HCT116 (cell line): ENCODE results near the gene SLC44A3. TPM values are rescaled to one million over a fixed set of nuclear protein-coding genes. Genes with fewer than 3 reads are reported as not detected.
A peak's percentile ranks its signal among the peaks of the same experiment; 100 is the strongest.

Experiments
- ATAC-seq: fragments of 200-7000 bp; cut with Tn5 transposase; 2 replicates; pipeline ENCODE4 v1.9.1; 2020; ENCODE audit warnings: mild to moderate bottlenecking, moderate library complexity
- BruUV-seq: library from RNA; stranded (reverse); fragments of 400-500 nt; replicated peaks from 2 replicates; lab custom pipeline; 2021; lab: Mats Ljungman, UMichigan
- CTCF ChIA-PET: fragments of 300-600 bp; sonication (Branson Sonifier 250); formaldehyde crosslinking; loops from one replicate; lab custom pipeline; 2021; ENCODE audit warnings: antibody characterized with exemption; lab: Charles Lee
- POLR2A ChIA-PET: fragments of 300-600, 350-600 bp; sonication (Branson Sonifier 250); formaldehyde crosslinking; loops from one replicate; lab custom pipeline; 2021; ENCODE audit warnings: antibody characterized with exemption; lab: Charles Lee
- RAD21 ChIA-PET, 2 experiments: fragments of 300-600 bp; sonication (Branson Sonifier 250); formaldehyde crosslinking; loops; one replicate each; lab custom pipeline; 2023; ENCODE audit warnings: low total read pairs in 2 of 2; ENCODE audit not compliant: uncharacterized antibody in 2 of 2, unreplicated experiment in 2 of 2, low non-redundant PET in 1 of 2; lab: Charles Lee
- DNase-seq: peaks from one replicate; pipeline ENCODE4 v3.0.0-alpha.2; 2010; ENCODE audit warnings: low read depth, low spot score
- H2AFZ ChIP-seq: fragments of 200-600 bp; shearing (Covaris generic), sonication (generic); 2 replicates; pipeline ENCODE4 v1.6.1; 2017; ENCODE audit warnings: low read depth, mixed run types, mixed read lengths, antibody characterized with exemption, low read length; ENCODE audit not compliant: poor library complexity, severe bottlenecking
- H3K27ac ChIP-seq: 2 replicates; pipeline ENCODE4 v1.5.1; 2012; ENCODE audit warnings: low read depth, low read length
- H3K27me3 ChIP-seq: fragments of 200-600 bp; sonication (generic); 2 replicates; pipeline ENCODE4 v1.6.1; 2016; ENCODE audit warnings: mixed run types, low read length, mixed read lengths; ENCODE audit not compliant: insufficient read depth
- H3K36me3 ChIP-seq, 2 experiments: fragments of 200-500 bp in 1 of 2; fragments of 200-600 bp in 1 of 2; sonication (Bioruptor generic) in 1 of 2; sonication (generic) in 1 of 2; 2 replicates each; pipeline versions ENCODE4 v1.5.1 to v1.6.1; 2014 to 2016; ENCODE audit warnings: low read length in 2 of 2, inconsistent platforms in 1 of 2, mixed read lengths in 1 of 2, mixed run types in 1 of 2; ENCODE audit not compliant: insufficient read depth in 2 of 2, control insufficient read depth in 1 of 2
- H3K4me1 ChIP-seq, 2 experiments: fragments of 200-600 bp in 1 of 2; sonication (generic) in 1 of 2; 2 replicates each; pipeline versions ENCODE4 v1.5.1 to v1.6.1; 2012 to 2017; ENCODE audit warnings: low read length in 2 of 2, inconsistent platforms in 1 of 2, mild to moderate bottlenecking in 1 of 2, mixed read lengths in 1 of 2, mixed run types in 1 of 2, moderate library complexity in 1 of 2; ENCODE audit not compliant: insufficient read depth in 2 of 2, control insufficient read depth in 1 of 2
- H3K4me2 ChIP-seq: fragments of 200-600 bp; sonication (generic); 2 replicates; pipeline ENCODE4 v1.6.1; 2017; ENCODE audit warnings: mixed run types, low read length, mixed read lengths
- H3K4me3 ChIP-seq, 2 experiments: fragments of 200-600 bp in 1 of 2; sonication (generic) in 1 of 2; replicated peaks in 1 of 2; 2 replicates each; pipeline ENCODE4 v1.5.1; 2011 to 2016; ENCODE audit warnings: low read length in 2 of 2, control low read depth in 1 of 2, low read depth in 1 of 2, mild to moderate bottlenecking in 1 of 2, mixed read lengths in 1 of 2, mixed run types in 1 of 2
- H3K79me2 ChIP-seq: fragments of 200-600 bp; sonication (generic); 2 replicates; pipeline ENCODE4 v1.6.1; 2017; ENCODE audit warnings: mild to moderate bottlenecking, mixed run types, low read length, moderate library complexity, mixed read lengths; ENCODE audit not compliant: insufficient read depth
- H3K9ac ChIP-seq: fragments of 200-600 bp; sonication (generic); 2 replicates; pipeline ENCODE4 v1.6.1; 2016; ENCODE audit warnings: low read length, mixed read lengths
- H3K9me2 ChIP-seq: fragments of 200-600 bp; sonication (generic), shearing (Covaris generic); 2 replicates; pipeline ENCODE4 v1.6.1; 2017; ENCODE audit warnings: mixed run types, mild to moderate bottlenecking, moderate library complexity; ENCODE audit not compliant: insufficient read depth
- H3K9me3 ChIP-seq, 2 experiments: fragments of 200-500 bp in 1 of 2; fragments of 200-600 bp in 1 of 2; sonication (Bioruptor generic) in 1 of 2; sonication (generic) in 1 of 2; 2 replicates each; pipeline ENCODE4 v1.6.1; 2014 to 2017; ENCODE audit warnings: low read length in 2 of 2, mixed read lengths in 2 of 2, inconsistent platforms in 1 of 2, low read depth in 1 of 2, mild to moderate bottlenecking in 1 of 2, mixed run types in 1 of 2, moderate library complexity in 1 of 2; ENCODE audit not compliant: control insufficient read depth in 1 of 2, insufficient read depth in 1 of 2
- H4K20me1 ChIP-seq: fragments of 200-600 bp; sonication (generic), shearing (Covaris generic); 2 replicates; pipeline ENCODE4 v1.6.1; 2017; ENCODE audit warnings: mixed run types, mild to moderate bottlenecking, moderate library complexity; ENCODE audit not compliant: insufficient read depth
- CBX3 ChIP-seq: IDR thresholded peaks from 2 replicates; pipeline ENCODE4 v1.6.1; 2012; ENCODE audit warnings: low read depth
- CEBPB ChIP-seq: IDR thresholded peaks from 2 replicates; pipeline ENCODE4 v1.6.1; 2012; ENCODE audit warnings: low read depth
- CTCF ChIP-seq, 3 experiments: fragments of 200-600 bp in 1 of 3; sonication (generic) in 1 of 3; IDR thresholded peaks in 2 of 3; conservative IDR thresholded peaks in 1 of 3; 2 replicates each; pipeline ENCODE4 v1.5.1; 2012 to 2017; ENCODE audit warnings: low read depth in 2 of 3, low read length in 2 of 3, antibody characterized with exemption in 1 of 3, borderline replicate concordance in 1 of 3, control low read depth in 1 of 3, mild to moderate bottlenecking in 1 of 3, mixed read lengths in 1 of 3, mixed run types in 1 of 3, moderate library complexity in 1 of 3; ENCODE audit not compliant: insufficient read depth in 1 of 3
- EGR1 ChIP-seq: IDR thresholded peaks from 2 replicates; pipeline ENCODE4 v1.6.1; 2012; ENCODE audit warnings: low read depth
- ELF1 ChIP-seq: IDR thresholded peaks from 2 replicates; pipeline ENCODE4 v1.6.1; 2012; ENCODE audit warnings: low read depth, borderline replicate concordance
- EZH2phosphoT487 ChIP-seq: fragments of 200-600 bp; IDR thresholded peaks from 2 replicates; pipeline ENCODE4 v1.6.1; 2018; ENCODE audit warnings: antibody characterized with exemption, borderline replicate concordance
- FOSL1 ChIP-seq: IDR thresholded peaks from 2 replicates; pipeline ENCODE4 v1.6.1; 2012; ENCODE audit warnings: low read depth
- JUND ChIP-seq: IDR thresholded peaks from 2 replicates; pipeline ENCODE4 v1.6.1; 2012
- MAX ChIP-seq: IDR thresholded peaks from 2 replicates; pipeline ENCODE4 v1.6.1; 2012
- RAD21 ChIP-seq: IDR thresholded peaks from 2 replicates; pipeline ENCODE4 v1.6.1; 2012; ENCODE audit warnings: low read depth, mild to moderate bottlenecking
- REST ChIP-seq: IDR thresholded peaks from 2 replicates; pipeline ENCODE4 v1.6.1; 2012; ENCODE audit warnings: low read depth
- SIN3A ChIP-seq: IDR thresholded peaks from 2 replicates; pipeline ENCODE4 v1.6.1; 2012; ENCODE audit warnings: low read depth
- SP1 ChIP-seq: IDR thresholded peaks from 2 replicates; pipeline ENCODE4 v1.6.1; 2012; ENCODE audit warnings: low read depth
- SRF ChIP-seq: IDR thresholded peaks from 2 replicates; pipeline ENCODE4 v1.6.1; 2012; ENCODE audit warnings: low read depth
- ZFX ChIP-seq: fragments of 450-650 bp; IDR thresholded peaks from 2 replicates; pipeline ENCODE4 v1.6.1; 2017
- ZNF274 ChIP-seq: fragments of 200-500 bp; sonication (Bioruptor generic); IDR thresholded peaks from 2 replicates; pipeline ENCODE4 v1.6.1; 2014; ENCODE audit warnings: mild to moderate bottlenecking, low read depth, low read length, inconsistent platforms
- intact Hi-C: fragments of 100-400 bp; cut with micrococcal nuclease; formaldehyde crosslinking; loops from 2 replicates; pipeline ENCODE4 v1.10.0; 2022
- total RNA-seq: library from RNA; stranded (reverse); gene quantifications from one replicate; pipeline ENCODE4 v1.2.1, GENCODE V29; 2021; ENCODE audit not compliant: unreplicated experiment
- TF ChIP-seq, protein P1 (sequence below): IDR thresholded peaks from 2 replicates; pipeline ENCODE4 v1.6.1; 2011; ENCODE audit warnings: mild to moderate bottlenecking, low read length, moderate library complexity; ENCODE audit not compliant: insufficient replicate concordance; ENCODE audit errors: extremely low read depth
- TF ChIP-seq, protein P2 (sequence below): IDR thresholded peaks from 2 replicates; pipeline ENCODE4 v1.6.1; 2012

SLC44A3 gene
- total RNA-seq, 1 experiment from 2014 or later = 9.6 TPM

DNA sequence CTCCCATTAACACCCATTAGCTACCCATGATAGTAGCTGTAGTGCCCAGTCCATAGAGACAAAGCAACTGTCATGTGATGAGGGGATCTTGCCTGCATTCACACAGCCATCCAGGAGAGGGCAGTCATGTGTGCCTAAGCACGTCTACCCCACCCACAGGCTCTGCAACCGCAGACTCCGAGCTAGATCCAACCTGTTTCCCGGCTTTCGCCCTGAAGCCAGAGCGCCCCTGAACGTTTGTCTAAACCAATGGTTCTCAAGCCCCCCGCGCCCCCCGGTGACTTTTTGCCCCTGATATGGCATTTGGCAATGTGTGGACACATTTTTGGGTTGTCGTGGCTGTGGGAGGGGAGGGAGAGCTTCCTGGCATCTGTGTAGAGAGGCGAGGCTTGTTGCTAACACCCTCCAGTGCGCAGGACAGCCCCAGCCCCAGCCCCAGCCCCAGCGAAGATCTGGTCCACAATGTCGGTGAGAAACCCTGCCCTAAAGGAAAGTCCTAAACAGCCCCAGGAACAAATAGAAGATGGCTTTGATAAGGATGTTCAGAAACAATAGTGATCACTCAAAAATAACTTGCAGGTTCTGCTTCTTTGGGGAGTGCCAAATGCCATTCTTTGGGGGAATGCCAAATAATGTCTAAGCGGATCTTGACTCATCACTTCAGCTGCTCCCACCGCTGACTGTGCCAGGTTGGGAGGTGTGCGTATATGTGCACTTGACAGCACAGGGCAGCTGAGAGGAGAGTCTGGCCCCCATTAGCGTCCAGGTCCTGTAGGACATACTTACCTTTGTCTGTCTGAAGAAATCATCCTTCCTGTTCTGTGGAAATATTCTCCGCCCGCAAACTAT lies 34.5 kb downstream of the SLC44A3 start:
- H3K4me1 ChIP-seq = peaks cover 16 to 31% of the 10 kb centered on the region in 2 experiments
- TF ChIP-seq CTCF (IDR thresholded peaks at IDR 0.05 in 2 of 3, conservative IDR thresholded peaks at IDR 0.05 in 1 of 3; ENCODE audit: borderline replicate concordance in 1 of 3, insufficient read depth in 1 of 3, low read depth in 2 of 3, low read length in 2 of 3) (peak; percentile 91 to 94 (median 93)), CEBPB (no peak; the same call in 1 of the 2 replicates), CBX3 (peak; percentile 56), EZH2phosphoT487 (no peak), EGR1 (no peak), REST (no peak), SP1 (peak; percentile 56), RAD21 (peak; percentile 96), ELF1 (no peak), ZNF274 (no peak), JUND (peak; percentile 76), SIN3A (peak; percentile 87), ZFX (no peak), MAX (peak; percentile 29), FOSL1 (peak; percentile 80), SRF (no peak)
- TF ChIP-seq, protein P1, sequence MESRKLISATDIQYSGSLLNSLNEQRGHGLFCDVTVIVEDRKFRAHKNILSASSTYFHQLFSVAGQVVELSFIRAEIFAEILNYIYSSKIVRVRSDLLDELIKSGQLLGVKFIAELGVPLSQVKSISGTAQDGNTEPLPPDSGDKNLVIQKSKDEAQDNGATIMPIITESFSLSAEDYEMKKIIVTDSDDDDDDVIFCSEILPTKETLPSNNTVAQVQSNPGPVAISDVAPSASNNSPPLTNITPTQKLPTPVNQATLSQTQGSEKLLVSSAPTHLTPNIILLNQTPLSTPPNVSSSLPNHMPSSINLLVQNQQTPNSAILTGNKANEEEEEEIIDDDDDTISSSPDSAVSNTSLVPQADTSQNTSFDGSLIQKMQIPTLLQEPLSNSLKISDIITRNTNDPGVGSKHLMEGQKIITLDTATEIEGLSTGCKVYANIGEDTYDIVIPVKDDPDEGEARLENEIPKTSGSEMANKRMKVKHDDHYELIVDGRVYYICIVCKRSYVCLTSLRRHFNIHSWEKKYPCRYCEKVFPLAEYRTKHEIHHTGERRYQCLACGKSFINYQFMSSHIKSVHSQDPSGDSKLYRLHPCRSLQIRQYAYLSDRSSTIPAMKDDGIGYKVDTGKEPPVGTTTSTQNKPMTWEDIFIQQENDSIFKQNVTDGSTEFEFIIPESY = no peak
- TF ChIP-seq, protein P2, sequence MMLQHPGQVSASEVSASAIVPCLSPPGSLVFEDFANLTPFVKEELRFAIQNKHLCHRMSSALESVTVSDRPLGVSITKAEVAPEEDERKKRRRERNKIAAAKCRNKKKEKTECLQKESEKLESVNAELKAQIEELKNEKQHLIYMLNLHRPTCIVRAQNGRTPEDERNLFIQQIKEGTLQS = no peak; the same call in 1 of the 2 replicates

More for the DNA sequence above, 34.5 kb downstream of the SLC44A3 start:
- peak overlapping the region; percentile 86 for H3K4me2 ChIP-seq
- no peaks in the 10 kb centered on the region for H3K9me2 ChIP-seq
- POLR2A ChIA-PET = interaction anchor here (0.6 to 1.7 kb wide), 5 partner anchors 10 to 189 kb away, joined by 3 to 9 read pairs (median 4); no protein-coding TSS in a partner anchor
- H2AFZ ChIP-seq = peak overlapping the region; percentile 75
- H4K20me1 ChIP-seq = no peaks in the 10 kb centered on the region
- H3K9me3 ChIP-seq = no peaks in the 10 kb centered on the region
- RAD21 ChIA-PET = interaction anchor here (0.7 to 3.8 kb wide), 14 partner anchors 9 to 379 kb away, joined by 3 to 52 read pairs (median 6); partner anchors contain the start of genes RWDD3 (in 2 of the 2) and CNN3 (in 1 of the 2)
- no peaks in the 10 kb centered on the region for H3K27me3 ChIP-seq
- peak overlapping the region; percentile 42 to 57 for H3K4me3 ChIP-seq
- no TSS peak for BruUV-seq
- H3K79me2 ChIP-seq = no peaks in the 10 kb centered on the region
- H3K27ac ChIP-seq = peak overlapping the region; percentile 28; the same call in 1 of the 2 replicates
- peak; percentile 86 for DNase-seq
- H3K9ac ChIP-seq = peak overlapping the region; percentile 52
- CTCF ChIA-PET = interaction anchor here (0.6 to 7.0 kb wide), 38 partner anchors 8 to 379 kb away, joined by 3 to 190 read pairs (median 4); partner anchors contain the start of genes CNN3, RWDD3 and TLCD4
- peak; percentile 92 for ATAC-seq
- intact Hi-C loops = loop anchor here (1.0 to 2.0 kb wide), 3 partner anchors 72 to 380 kb away; partner anchors contain the start of genes CNN3 and RWDD3
- no peaks in the 10 kb centered on the region for H3K36me3 ChIP-seq
